Measurements from ENCODE around the gene GAGE12D.
"Not testable (repeated sequence)": the region's sequence is repeated elsewhere in the genome, so short reads cannot be mapped to it uniquely, and the experiment has no call there.

The GAGE12D gene, protein sequence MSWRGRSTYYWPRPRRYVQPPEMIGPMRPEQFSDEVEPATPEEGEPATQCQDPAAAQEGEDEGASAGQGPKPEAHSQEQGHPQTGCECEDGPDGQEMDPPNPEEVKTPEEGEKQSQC

GRCh38 chrX:49541433-49541832 lies at the start of gene GAGE12D:
Gene GAGE12D (plus strand): TSS chrX:49541733. CDS start chrX:49542888, 1,155 bp downstream.
- not testable (repeated sequence) for DNase-seq (ENCODE audit: low read depth); H3K4me3 ChIP-seq (ENCODE audit: low read depth, low read length)

GRCh38 chrX:49531877-49532276 lies 9.7 kb upstream of the GAGE12D start, which contains the start of gene GAGE12C:
Gene GAGE12C (plus strand): TSS chrX:49532177. CDS start chrX:49533332, 1,155 bp downstream.
- not testable (repeated sequence) for DNase-seq (ENCODE audit: low read depth); H3K4me3 ChIP-seq (ENCODE audit: low read depth, low read length)

DNA sequence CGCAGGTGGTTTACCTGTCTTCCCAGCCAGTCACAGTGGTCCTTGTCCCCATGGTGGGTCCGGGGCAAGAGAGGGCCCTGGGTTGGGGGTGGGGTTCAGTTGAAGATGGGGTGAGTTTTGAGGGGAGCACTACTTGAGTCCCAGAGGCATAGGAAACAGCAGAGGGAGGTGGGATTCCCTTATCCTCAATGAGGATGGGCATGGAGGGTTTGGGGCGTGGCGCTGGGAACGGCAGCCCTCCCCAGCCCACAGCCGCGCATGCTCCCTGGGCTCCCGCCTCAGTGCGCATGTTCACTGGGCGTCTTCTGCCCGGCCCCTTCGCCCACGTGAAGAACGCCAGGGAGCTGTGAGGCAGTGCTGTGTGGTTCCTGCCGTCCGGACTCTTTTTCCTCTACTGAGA lies 9.5 kb downstream of the GAGE12D start, which contains the start of gene GAGE12E:
GAGE12E (plus strand) TSS at position 301 of the 400 bp plus-strand sequence. CDS start 1,155 bp downstream, outside the sequence.
- DNase-seq (ENCODE audit: low read depth); H3K4me3 ChIP-seq (ENCODE audit: low read depth, low read length): not testable (repeated sequence)

GRCh38 chrX:49560542-49560941 lies 19.0 kb downstream of the GAGE12D start, which contains the start of gene GAGE12F:
Gene GAGE12F (plus strand): TSS chrX:49560842. CDS start chrX:49561997, 1,155 bp downstream.
- not testable (repeated sequence) for H3K4me3 ChIP-seq (ENCODE audit: low read depth, low read length); DNase-seq (ENCODE audit: low read depth)

- not testable (repeated sequence) for DNase-seq (ENCODE audit: low read depth); H3K4me3 ChIP-seq (ENCODE audit: low read depth, low read length)
Observed at GRCh38 chrX:49568728-49569127, 27.2 kb downstream of the GAGE12D start.

- not testable (repeated sequence) for DNase-seq (ENCODE audit: low read depth); H3K4me3 ChIP-seq (ENCODE audit: low read depth, low read length)
Observed at GRCh38 chrX:49569152-49569551, 27.6 kb downstream of the GAGE12D start.

DNA sequence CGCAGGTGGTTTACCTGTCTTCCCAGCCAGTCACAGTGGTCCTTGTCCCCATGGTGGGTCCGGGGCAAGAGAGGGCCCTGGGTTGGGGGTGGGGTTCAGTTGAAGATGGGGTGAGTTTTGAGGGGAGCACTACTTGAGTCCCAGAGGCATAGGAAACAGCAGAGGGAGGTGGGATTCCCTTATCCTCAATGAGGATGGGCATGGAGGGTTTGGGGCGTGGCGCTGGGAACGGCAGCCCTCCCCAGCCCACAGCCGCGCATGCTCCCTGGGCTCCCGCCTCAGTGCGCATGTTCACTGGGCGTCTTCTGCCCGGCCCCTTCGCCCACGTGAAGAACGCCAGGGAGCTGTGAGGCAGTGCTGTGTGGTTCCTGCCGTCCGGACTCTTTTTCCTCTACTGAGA lies 28.6 kb downstream of the GAGE12D start, which contains the start of gene GAGE12G:
GAGE12G (plus strand) TSS at position 301 of the 400 bp plus-strand sequence. CDS start 1,155 bp downstream, outside the sequence.
- DNase-seq (ENCODE audit: low read depth); H3K4me3 ChIP-seq (ENCODE audit: low read depth, low read length): not testable (repeated sequence)

DNA sequence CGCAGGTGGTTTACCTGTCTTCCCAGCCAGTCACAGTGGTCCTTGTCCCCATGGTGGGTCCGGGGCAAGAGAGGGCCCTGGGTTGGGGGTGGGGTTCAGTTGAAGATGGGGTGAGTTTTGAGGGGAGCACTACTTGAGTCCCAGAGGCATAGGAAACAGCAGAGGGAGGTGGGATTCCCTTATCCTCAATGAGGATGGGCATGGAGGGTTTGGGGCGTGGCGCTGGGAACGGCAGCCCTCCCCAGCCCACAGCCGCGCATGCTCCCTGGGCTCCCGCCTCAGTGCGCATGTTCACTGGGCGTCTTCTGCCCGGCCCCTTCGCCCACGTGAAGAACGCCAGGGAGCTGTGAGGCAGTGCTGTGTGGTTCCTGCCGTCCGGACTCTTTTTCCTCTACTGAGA lies 38.1 kb downstream of the GAGE12D start, which contains the start of gene GAGE12H:
GAGE12H (plus strand) TSS at position 301 of the 400 bp plus-strand sequence. CDS start 1,155 bp downstream, outside the sequence.
- not testable (repeated sequence) for H3K4me3 ChIP-seq (ENCODE audit: low read depth, low read length); DNase-seq (ENCODE audit: low read depth)

DNA sequence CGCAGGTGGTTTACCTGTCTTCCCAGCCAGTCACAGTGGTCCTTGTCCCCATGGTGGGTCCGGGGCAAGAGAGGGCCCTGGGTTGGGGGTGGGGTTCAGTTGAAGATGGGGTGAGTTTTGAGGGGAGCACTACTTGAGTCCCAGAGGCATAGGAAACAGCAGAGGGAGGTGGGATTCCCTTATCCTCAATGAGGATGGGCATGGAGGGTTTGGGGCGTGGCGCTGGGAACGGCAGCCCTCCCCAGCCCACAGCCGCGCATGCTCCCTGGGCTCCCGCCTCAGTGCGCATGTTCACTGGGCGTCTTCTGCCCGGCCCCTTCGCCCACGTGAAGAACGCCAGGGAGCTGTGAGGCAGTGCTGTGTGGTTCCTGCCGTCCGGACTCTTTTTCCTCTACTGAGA lies 47.7 kb downstream of the GAGE12D start, which contains the start of gene GAGE2A:
GAGE2A (plus strand) TSS at position 301 of the 400 bp plus-strand sequence. CDS start 1,155 bp downstream, outside the sequence.
- H3K4me3 ChIP-seq (ENCODE audit: low read depth, low read length); DNase-seq (ENCODE audit: low read depth): not testable (repeated sequence)

GRCh38 chrX:49589769-49590478 lies 48.4 kb downstream of the GAGE12D start:
- not testable (repeated sequence) for DNase-seq (ENCODE audit: low read depth)

GRCh38 chrX:49590488-49590887 lies 49.0 kb downstream of the GAGE12D start:
- not testable (repeated sequence) for H3K4me3 ChIP-seq (ENCODE audit: low read depth, low read length); DNase-seq (ENCODE audit: low read depth)

More at GRCh38 chrX:49589769-49590478, 48.4 kb downstream of the GAGE12D start:
- not testable (repeated sequence) for H3K4me3 ChIP-seq (ENCODE audit: low read depth, low read length)

Data from GM12864 (cell line).